SK-N-SH (cell line): Measurements from ENCODE around the gene GPX7. TPM values are rescaled to one million over a fixed set of nuclear protein-coding genes. Genes with fewer than 3 reads are reported as not detected.

Experiments
- CTCF ChIA-PET: fragments of 300-600, 350-600 bp; formaldehyde crosslinking; extraction: SDS; loops from one replicate; lab custom pipeline; 2021; lab: Yijun Ruan, JAX
- POLR2A ChIA-PET: fragments of 350-600 bp; sonication (Branson Sonifier 250); formaldehyde crosslinking; extraction: SDS; loops from one replicate; lab custom pipeline; 2020; ENCODE audit warnings: antibody characterized with exemption, inconsistent platforms; lab: Yijun Ruan, JAX
- DNase-seq: peaks from one replicate; pipeline ENCODE4 v3.0.0; 2012
- H2AFZ ChIP-seq: fragments of 200-600 bp; sonication (generic); 2 replicates; pipeline ENCODE4 v1.8.1; 2016; ENCODE audit warnings: antibody characterized with exemption, mild to moderate bottlenecking, low read depth
- H3F3A ChIP-seq: fragments of 200-600 bp; sonication (generic); replicated peaks from 2 replicates; pipeline ENCODE3; 2016; ENCODE audit warnings: antibody characterized with exemption, mild to moderate bottlenecking; ENCODE audit not compliant: insufficient read depth
- H3K27ac ChIP-seq, 2 experiments: fragments of 200-500 bp in 1 of 2; fragments of 200-600 bp in 1 of 2; sonication (Bioruptor generic) in 1 of 2; sonication (generic), shearing (Covaris generic) in 1 of 2; 2 replicates each; pipeline versions ENCODE4 v1.5.1 to v1.6.1; 2014 to 2016; ENCODE audit warnings: low read depth in 2 of 2, inconsistent platforms in 1 of 2, low read length in 1 of 2, mild to moderate bottlenecking in 1 of 2, mixed read lengths in 1 of 2
- H3K27me3 ChIP-seq: fragments of 200-600 bp; sonication (generic), shearing (Covaris generic); 2 replicates; pipeline ENCODE4 v1.6.1; 2016; ENCODE audit warnings: mixed run types; ENCODE audit not compliant: insufficient read depth
- H3K36me3 ChIP-seq, 2 experiments: fragments of 200-500 bp in 1 of 2; fragments of 200-600 bp in 1 of 2; sonication (Bioruptor generic) in 1 of 2; sonication (generic) in 1 of 2; replicated peaks in 1 of 2; 2 replicates each; pipeline versions ENCODE3 to v1.5.1; 2014 to 2016; ENCODE audit warnings: low read length in 1 of 2, mild to moderate bottlenecking in 1 of 2; ENCODE audit not compliant: insufficient read depth in 2 of 2, control insufficient read depth in 1 of 2
- H3K4me1 ChIP-seq, 2 experiments: fragments of 200-500 bp in 1 of 2; fragments of 200-600 bp in 1 of 2; sonication (Bioruptor generic) in 1 of 2; sonication (generic), shearing (Covaris generic) in 1 of 2; 2 replicates each; pipeline versions ENCODE4 v1.5.1 to v1.6.1; 2014 to 2016; ENCODE audit warnings: low read depth in 1 of 2, low read length in 1 of 2, mixed run types in 1 of 2; ENCODE audit not compliant: insufficient read depth in 2 of 2, control insufficient read depth in 1 of 2
- H3K4me2 ChIP-seq: fragments of 200-600 bp; sonication (generic), shearing (Covaris generic); 2 replicates; pipeline ENCODE4 v1.6.1; 2017; ENCODE audit warnings: mixed run types
- H3K4me3 ChIP-seq, 2 experiments: fragments of 200-500 bp in 1 of 2; fragments of 200-600 bp in 1 of 2; sonication (Bioruptor generic) in 1 of 2; sonication (generic), shearing (Covaris generic) in 1 of 2; 2 replicates each; pipeline versions ENCODE4 v1.5.1 to v1.8.1; 2014 to 2016; ENCODE audit warnings: low read depth in 2 of 2, inconsistent platforms in 1 of 2, low read length in 1 of 2, mild to moderate bottlenecking in 1 of 2, mixed read lengths in 1 of 2, moderate library complexity in 1 of 2
- H3K79me2 ChIP-seq: fragments of 200-600 bp; sonication (generic); 2 replicates; pipeline ENCODE4 v1.8.1; 2017; ENCODE audit warnings: mild to moderate bottlenecking; ENCODE audit not compliant: insufficient read depth
- H3K9ac ChIP-seq: fragments of 200-600 bp; sonication (generic); 2 replicates; pipeline ENCODE4 v1.6.1; 2017; ENCODE audit warnings: mixed run types
- H3K9me2 ChIP-seq: fragments of 200-600 bp; sonication (generic); 2 replicates; pipeline ENCODE4 v1.6.1; 2017; ENCODE audit warnings: mixed run types
- H3K9me3 ChIP-seq: fragments of 200-600 bp; sonication (generic); 2 replicates; pipeline ENCODE4 v1.6.1; 2017; ENCODE audit warnings: mixed run types, mild to moderate bottlenecking, moderate library complexity
- H4K20me1 ChIP-seq: fragments of 200-600 bp; sonication (generic); 2 replicates; pipeline ENCODE4 v1.6.1; 2017; ENCODE audit warnings: mild to moderate bottlenecking, mixed run types; ENCODE audit not compliant: insufficient read depth
- CHD2 ChIP-seq: fragments of 150-350 bp; IDR thresholded peaks from 2 replicates; pipeline ENCODE4 v1.6.1; 2018; ENCODE audit warnings: low read length; ENCODE audit not compliant: partially characterized antibody
- EP300 ChIP-seq, 2 experiments: IDR thresholded peaks; 2 replicates each; pipeline versions ENCODE4 v1.4.0 to v1.6.1; 2012; ENCODE audit warnings: borderline replicate concordance in 1 of 2, low read depth in 1 of 2, low read length in 1 of 2
- EZH2phosphoT487 ChIP-seq: fragments of 200-600 bp; sonication (generic); IDR thresholded peaks from 2 replicates; pipeline ENCODE4 v1.6.1; 2017; ENCODE audit warnings: low read depth, mixed run types, mild to moderate bottlenecking, antibody characterized with exemption, moderate library complexity, borderline replicate concordance
- FOXM1 ChIP-seq: IDR thresholded peaks from 2 replicates; pipeline ENCODE4 v1.4.0; 2012; ENCODE audit warnings: low read depth, mild to moderate bottlenecking
- GATA2 ChIP-seq: sonication (generic); formaldehyde crosslinking; IDR thresholded peaks from 2 replicates; pipeline ENCODE4 v1.5.0; 2020; ENCODE audit warnings: mild to moderate bottlenecking, missing genetic modification reagents
- MEF2A ChIP-seq: IDR thresholded peaks from 2 replicates; pipeline ENCODE4 v1.4.0; 2012; ENCODE audit warnings: low read depth, borderline replicate concordance
- MXI1 ChIP-seq: IDR thresholded peaks from 2 replicates; pipeline ENCODE4 v1.6.1; 2012; ENCODE audit warnings: mild to moderate bottlenecking, low read depth, low read length, improper control_type of control experiment
- NFIC ChIP-seq: IDR thresholded peaks from 2 replicates; pipeline ENCODE4 v1.4.0; 2012; ENCODE audit warnings: borderline replicate concordance
- NRF1 ChIP-seq: IDR thresholded peaks from 2 replicates; pipeline ENCODE4 v1.6.1; 2012; ENCODE audit warnings: low read depth, mild to moderate bottlenecking, low read length
- POLR2AphosphoS5 ChIP-seq: IDR thresholded peaks from 2 replicates; pipeline ENCODE4 v1.6.1; 2012; ENCODE audit warnings: low read depth, low read length
- RFX5 ChIP-seq: IDR thresholded peaks from 2 replicates; pipeline ENCODE4 v1.6.1; 2012; ENCODE audit warnings: mild to moderate bottlenecking, improper control_type of control experiment, low read length
- TAF1 ChIP-seq: IDR thresholded peaks from 2 replicates; pipeline ENCODE4 v1.6.1; 2012; ENCODE audit warnings: low read depth, mild to moderate bottlenecking, low read length, moderate library complexity, borderline replicate concordance
- TCF12 ChIP-seq: IDR thresholded peaks from 2 replicates; pipeline ENCODE4 v1.4.0; 2012
- TEAD4 ChIP-seq: IDR thresholded peaks from 2 replicates; pipeline ENCODE4 v1.4.0; 2012; ENCODE audit warnings: mild to moderate bottlenecking, borderline replicate concordance; ENCODE audit not compliant: insufficient read depth
- YY1 ChIP-seq: IDR thresholded peaks from 2 replicates; pipeline ENCODE4 v1.4.0; 2012; ENCODE audit warnings: low read depth, mild to moderate bottlenecking
- WGBS: methylation state at CpG from one replicate; pipeline ENCODE4 v1.1.6; 2017; ENCODE audit warnings: low lambda C conversion rate; 5-methylcytosine and 5-hydroxymethylcytosine counted together
- polyA plus RNA-seq, 3 experiments: library from polyadenylated mRNA; depleted of rRNA; stranded (reverse); fragments of >200 nt; gene quantifications; 2 replicates each; pipeline ENCODE4 v1.2.3, GENCODE V29; 2012
- TF ChIP-seq, protein P1 (sequence below): IDR thresholded peaks from 2 replicates; pipeline ENCODE4 v1.4.0; 2012; ENCODE audit warnings: low read depth, borderline replicate concordance
- TF ChIP-seq, protein P2 (sequence below): fragments of 200-600 bp; sonication (generic); IDR thresholded peaks from 2 replicates; pipeline ENCODE4 v1.6.1; 2017; ENCODE audit warnings: antibody characterized with exemption, mild to moderate bottlenecking, moderate library complexity
- TF ChIP-seq, protein P3 (sequence below): IDR thresholded peaks from 2 replicates; pipeline ENCODE4 v1.4.0; 2012; ENCODE audit warnings: low read depth, borderline replicate concordance

The GPX7 gene
- polyA plus RNA-seq, 1 of the 3 experiments (the other 2 are of a cell fraction), result 6.2 TPM

DNA sequence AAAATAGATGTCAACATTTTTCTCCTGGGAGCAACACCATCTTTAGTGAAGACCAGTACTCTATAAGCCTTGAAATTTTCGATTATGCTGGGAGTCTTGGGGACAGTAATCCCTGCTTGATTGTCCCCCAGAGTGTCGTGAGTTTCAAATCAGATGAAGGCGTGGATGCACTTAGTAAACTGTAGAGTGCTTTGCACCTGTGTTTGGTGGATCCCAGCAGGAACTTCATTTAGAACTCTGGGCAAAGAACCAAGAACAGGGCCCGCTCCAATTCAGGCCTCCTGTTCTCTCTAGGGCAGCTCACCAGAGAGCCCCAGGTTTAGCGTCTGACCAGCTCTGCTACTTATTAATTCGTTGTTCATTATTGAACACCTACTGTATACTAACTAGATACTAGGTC lies 1.5 kb downstream of the GPX7 start:
- no peaks in the 10 kb centered on the region for H3K36me3 ChIP-seq
- no peaks in the 10 kb centered on the region for H3K9me2 ChIP-seq
- CTCF ChIA-PET, result interaction anchor here (1.1 kb wide), 1 partner anchor 82 kb away, joined by 3 read pairs; no protein-coding TSS in a partner anchor
- no peaks in the 10 kb centered on the region for H4K20me1 ChIP-seq
- 85% methylated on average over 6 of the region's 6 CpGs for WGBS
- no peaks in the 10 kb centered on the region for H3K27me3 ChIP-seq
- H3K79me2 ChIP-seq, result no peaks in the 10 kb centered on the region
- no peak overlapping the region for H2AFZ ChIP-seq
- POLR2A ChIA-PET, result no interaction called here
- H3K9me3 ChIP-seq, result no peaks in the 10 kb centered on the region
- no peaks in the 10 kb centered on the region for H3F3A ChIP-seq
- H3K4me3 ChIP-seq, result no peak overlapping the region
- H3K4me2 ChIP-seq, result no peak overlapping the region
- no peak overlapping the region for H3K27ac ChIP-seq
- H3K9ac ChIP-seq, result no peak overlapping the region
- TF ChIP-seq EZH2phosphoT487 (no peak), POLR2AphosphoS5 (no peak), TEAD4 (no peak), EP300 (IDR thresholded peaks at IDR 0.05; ENCODE audit: borderline replicate concordance in 1 of 2, low read depth in 1 of 2, low read length in 1 of 2) (no peak), CHD2 (no peak), FOXM1 (no peak), TAF1 (no peak), YY1 (no peak), MXI1 (no peak), GATA2 (CRISPR knock-in tag) (no peak), NFIC (no peak), TCF12 (no peak), RFX5 (no peak), NRF1 (no peak), MEF2A (no peak)
- TF ChIP-seq, protein P1, sequence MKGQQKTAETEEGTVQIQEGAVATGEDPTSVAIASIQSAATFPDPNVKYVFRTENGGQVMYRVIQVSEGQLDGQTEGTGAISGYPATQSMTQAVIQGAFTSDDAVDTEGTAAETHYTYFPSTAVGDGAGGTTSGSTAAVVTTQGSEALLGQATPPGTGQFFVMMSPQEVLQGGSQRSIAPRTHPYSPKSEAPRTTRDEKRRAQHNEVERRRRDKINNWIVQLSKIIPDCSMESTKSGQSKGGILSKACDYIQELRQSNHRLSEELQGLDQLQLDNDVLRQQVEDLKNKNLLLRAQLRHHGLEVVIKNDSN, result no peak
- TF ChIP-seq, protein P2, sequence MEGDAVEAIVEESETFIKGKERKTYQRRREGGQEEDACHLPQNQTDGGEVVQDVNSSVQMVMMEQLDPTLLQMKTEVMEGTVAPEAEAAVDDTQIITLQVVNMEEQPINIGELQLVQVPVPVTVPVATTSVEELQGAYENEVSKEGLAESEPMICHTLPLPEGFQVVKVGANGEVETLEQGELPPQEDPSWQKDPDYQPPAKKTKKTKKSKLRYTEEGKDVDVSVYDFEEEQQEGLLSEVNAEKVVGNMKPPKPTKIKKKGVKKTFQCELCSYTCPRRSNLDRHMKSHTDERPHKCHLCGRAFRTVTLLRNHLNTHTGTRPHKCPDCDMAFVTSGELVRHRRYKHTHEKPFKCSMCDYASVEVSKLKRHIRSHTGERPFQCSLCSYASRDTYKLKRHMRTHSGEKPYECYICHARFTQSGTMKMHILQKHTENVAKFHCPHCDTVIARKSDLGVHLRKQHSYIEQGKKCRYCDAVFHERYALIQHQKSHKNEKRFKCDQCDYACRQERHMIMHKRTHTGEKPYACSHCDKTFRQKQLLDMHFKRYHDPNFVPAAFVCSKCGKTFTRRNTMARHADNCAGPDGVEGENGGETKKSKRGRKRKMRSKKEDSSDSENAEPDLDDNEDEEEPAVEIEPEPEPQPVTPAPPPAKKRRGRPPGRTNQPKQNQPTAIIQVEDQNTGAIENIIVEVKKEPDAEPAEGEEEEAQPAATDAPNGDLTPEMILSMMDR, result no peak
- TF ChIP-seq, protein P3, sequence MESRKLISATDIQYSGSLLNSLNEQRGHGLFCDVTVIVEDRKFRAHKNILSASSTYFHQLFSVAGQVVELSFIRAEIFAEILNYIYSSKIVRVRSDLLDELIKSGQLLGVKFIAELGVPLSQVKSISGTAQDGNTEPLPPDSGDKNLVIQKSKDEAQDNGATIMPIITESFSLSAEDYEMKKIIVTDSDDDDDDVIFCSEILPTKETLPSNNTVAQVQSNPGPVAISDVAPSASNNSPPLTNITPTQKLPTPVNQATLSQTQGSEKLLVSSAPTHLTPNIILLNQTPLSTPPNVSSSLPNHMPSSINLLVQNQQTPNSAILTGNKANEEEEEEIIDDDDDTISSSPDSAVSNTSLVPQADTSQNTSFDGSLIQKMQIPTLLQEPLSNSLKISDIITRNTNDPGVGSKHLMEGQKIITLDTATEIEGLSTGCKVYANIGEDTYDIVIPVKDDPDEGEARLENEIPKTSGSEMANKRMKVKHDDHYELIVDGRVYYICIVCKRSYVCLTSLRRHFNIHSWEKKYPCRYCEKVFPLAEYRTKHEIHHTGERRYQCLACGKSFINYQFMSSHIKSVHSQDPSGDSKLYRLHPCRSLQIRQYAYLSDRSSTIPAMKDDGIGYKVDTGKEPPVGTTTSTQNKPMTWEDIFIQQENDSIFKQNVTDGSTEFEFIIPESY, result no peak
- TF ChIP-seq, all 33 proteins: peak for 0
- no peak for DNase-seq
- H3K4me1 ChIP-seq, result peaks cover 0 to 23% of the 10 kb centered on the region in 2 experiments; a peak in 2 of 4 replicates
